Measurements from ENCODE around the gene TBCC.

TBCC gene

DNA sequence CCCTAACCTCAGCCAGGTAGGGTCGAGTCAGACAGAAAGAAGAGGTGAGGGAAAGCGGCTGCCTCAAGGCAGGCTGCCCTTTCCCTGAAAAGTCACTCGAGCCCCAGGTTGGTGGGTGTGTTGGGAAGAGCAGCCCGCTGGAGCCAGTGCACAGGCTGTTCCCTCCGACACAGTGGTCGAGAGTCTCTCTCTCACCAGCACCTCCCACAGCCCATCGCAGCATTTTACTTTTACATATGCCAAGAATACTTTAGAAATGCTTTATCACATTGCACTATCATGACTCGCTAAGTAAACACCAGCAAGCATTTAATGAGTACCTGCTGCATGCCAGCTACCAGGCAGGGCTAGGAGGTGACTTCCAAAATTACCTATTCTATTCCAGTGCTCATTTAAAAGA, 25.2 kb downstream of the TBCC start:
- DNase-seq (ENCODE audit: low read depth), result no peak

DNA sequence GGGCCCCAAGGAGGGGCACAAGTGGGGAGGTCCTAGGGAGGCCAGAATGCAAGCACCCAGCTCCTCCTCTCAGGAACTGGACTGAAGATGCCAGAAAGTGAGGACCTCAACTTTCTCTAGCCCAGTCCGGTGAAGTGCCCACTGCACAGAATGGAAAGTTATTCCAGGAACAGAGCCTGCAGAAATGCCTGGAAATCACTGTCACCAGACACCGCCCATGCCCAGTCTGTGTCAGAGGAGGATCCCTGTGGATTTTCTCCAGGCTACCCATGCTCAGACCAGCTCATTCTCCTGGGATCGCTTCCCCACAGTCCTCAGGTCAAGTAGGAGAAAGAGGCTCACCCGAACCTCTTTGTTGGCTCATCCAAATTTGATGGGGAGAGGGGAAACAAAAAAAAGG, 30.0 kb downstream of the TBCC start:
- DNase-seq (ENCODE audit: low read depth), result no peak

More for the DNA sequence above, 25.2 kb downstream of the TBCC start:
- H3K4me3 ChIP-seq (ENCODE audit: low read depth, low read length), result no peak overlapping the region
- TF ChIP-seq, protein P1, sequence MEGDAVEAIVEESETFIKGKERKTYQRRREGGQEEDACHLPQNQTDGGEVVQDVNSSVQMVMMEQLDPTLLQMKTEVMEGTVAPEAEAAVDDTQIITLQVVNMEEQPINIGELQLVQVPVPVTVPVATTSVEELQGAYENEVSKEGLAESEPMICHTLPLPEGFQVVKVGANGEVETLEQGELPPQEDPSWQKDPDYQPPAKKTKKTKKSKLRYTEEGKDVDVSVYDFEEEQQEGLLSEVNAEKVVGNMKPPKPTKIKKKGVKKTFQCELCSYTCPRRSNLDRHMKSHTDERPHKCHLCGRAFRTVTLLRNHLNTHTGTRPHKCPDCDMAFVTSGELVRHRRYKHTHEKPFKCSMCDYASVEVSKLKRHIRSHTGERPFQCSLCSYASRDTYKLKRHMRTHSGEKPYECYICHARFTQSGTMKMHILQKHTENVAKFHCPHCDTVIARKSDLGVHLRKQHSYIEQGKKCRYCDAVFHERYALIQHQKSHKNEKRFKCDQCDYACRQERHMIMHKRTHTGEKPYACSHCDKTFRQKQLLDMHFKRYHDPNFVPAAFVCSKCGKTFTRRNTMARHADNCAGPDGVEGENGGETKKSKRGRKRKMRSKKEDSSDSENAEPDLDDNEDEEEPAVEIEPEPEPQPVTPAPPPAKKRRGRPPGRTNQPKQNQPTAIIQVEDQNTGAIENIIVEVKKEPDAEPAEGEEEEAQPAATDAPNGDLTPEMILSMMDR (IDR thresholded peaks at IDR 0.05; ENCODE audit: low read depth, low read length, missing control alignments), result no peak

DNA sequence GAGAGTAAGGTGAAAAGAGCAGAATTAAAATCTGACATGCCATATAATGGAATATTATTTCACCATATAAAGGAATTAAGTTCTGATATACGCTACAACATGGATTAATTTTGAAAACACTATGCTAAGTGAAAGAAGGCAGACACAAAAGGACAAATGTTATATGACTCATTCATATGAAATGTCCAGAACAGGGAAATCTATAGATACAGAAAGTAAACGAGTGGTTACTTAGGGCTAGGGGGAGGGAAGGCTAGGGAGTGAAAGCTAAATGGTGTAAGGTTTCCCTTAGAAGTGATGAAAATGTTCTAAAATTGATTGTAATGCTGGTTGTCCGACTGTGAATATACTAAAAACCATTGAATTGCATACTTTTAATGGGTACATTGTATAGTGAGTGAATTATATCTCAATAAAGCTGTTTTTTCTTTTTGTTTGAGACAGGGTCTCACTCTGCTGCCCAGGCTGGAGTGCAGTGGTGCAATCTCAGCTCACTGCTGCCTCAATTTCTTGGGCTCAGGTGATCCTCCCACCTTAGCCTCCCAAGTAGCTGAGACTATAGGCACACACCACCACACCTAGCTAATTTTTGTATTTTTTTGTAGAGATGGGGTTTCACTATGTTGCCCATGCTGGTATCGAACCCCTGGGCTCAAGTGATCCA, 31.7 kb downstream of the TBCC start:
- DNase-seq (ENCODE audit: low read depth), result no peak
- TF ChIP-seq, protein P1 (IDR thresholded peaks at IDR 0.05; ENCODE audit: low read depth, low read length, missing control alignments), result no peak
- H3K4me3 ChIP-seq (ENCODE audit: low read depth, low read length), result no peak overlapping the region

More for the DNA sequence above, 30.0 kb downstream of the TBCC start:
- H3K4me3 ChIP-seq (ENCODE audit: low read depth, low read length), result no peak overlapping the region
- TF ChIP-seq, protein P1 (IDR thresholded peaks at IDR 0.05; ENCODE audit: low read depth, low read length, missing control alignments), result no peak

DNA sequence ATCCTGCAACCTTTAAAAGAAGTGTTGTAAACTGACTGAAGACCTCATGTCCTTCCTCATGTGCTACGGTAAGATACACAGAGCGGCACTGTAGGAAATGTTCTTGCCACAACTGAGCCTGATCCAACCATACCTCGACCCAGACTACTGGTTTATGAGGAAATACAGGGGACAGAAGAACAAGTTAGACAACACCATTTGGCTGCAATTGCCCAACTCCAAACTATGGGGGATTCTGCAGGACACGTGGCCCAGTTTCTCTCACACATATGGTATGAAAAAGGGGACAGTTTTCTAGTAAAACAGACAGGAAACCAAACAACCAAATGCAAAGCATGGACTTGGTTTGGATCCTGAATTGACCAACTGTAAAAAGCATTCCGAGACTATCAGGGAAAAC, 34.0 kb downstream of the TBCC start:
- DNase-seq (ENCODE audit: low read depth), result no peak
- H3K4me3 ChIP-seq (ENCODE audit: low read depth, low read length), result no peak overlapping the region

DNA sequence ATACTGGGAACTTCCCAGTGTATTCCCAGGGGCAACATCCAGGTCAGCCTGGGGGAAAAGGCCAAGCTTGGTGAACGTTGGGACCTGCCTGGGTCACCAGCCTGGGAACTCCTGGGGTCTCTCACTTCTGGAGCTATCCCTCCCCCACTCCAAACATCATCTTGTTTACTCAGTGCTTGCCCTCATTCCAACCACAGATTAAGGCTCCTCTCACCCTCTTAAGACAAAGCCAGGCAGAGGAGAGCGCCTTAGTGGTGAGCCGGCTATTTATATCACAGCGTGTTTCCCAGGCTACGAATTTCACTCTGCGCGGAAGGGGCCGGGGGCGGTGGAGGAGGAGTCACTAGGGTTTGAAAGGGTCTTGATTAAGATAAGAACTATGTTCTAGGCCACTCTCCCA, 35.6 kb downstream of the TBCC start:
- TF ChIP-seq, protein P1 (IDR thresholded peaks at IDR 0.05; ENCODE audit: low read depth, low read length, missing control alignments), result no peak
- no peak overlapping the region for H3K4me3 ChIP-seq (ENCODE audit: low read depth, low read length)
- no peak for DNase-seq (ENCODE audit: low read depth)

More for the DNA sequence above, 34.0 kb downstream of the TBCC start:
- TF ChIP-seq, protein P1 (IDR thresholded peaks at IDR 0.05; ENCODE audit: low read depth, low read length, missing control alignments), result no peak

DNA sequence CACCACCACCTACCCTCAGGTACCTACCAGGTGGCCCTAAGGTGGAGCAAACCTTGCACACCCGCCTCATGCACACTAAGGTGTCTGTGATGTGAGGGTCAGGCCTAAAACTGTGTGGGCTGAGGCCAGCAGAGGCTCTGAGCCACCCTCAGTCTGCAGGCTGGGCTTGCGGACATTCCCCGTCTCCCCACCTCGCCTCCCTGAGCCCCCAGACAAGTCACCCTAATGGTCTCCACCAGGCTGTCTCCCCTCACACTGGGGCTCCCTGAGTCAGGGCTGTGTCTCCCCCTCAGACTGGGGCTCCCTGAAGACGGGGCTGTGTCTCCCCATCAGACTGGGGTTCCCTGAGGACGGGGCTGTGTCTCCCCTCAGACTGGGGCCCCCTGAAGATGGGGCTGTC, 36.0 kb downstream of the TBCC start:
- TF ChIP-seq, protein P1 (IDR thresholded peaks at IDR 0.05; ENCODE audit: low read depth, low read length, missing control alignments), result no peak
- no peak for DNase-seq (ENCODE audit: low read depth)
- H3K4me3 ChIP-seq (ENCODE audit: low read depth, low read length), result no peak overlapping the region

DNA sequence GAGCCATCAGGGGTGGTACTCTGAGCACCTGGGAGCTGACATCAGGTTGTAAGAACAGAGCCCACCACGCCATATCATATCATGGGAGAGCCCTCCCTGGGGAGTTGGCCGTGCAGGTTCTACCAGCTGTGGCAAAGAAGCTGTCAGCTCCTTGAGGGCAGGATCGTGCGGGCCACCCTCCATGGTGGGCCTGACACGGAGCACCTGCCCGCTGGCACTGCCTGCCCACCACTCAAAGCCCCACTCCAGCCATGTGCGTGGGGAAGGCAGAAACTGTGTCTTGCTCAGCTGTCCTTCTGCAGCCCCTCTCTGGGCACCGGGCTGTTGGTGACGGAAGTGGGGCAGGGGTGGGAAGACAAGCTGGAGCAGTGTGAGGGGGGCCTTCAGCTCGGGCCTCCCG, 37.8 kb downstream of the TBCC start:
- TF ChIP-seq, protein P1 (IDR thresholded peaks at IDR 0.05; ENCODE audit: low read depth, low read length, missing control alignments), result no peak
- H3K4me3 ChIP-seq (ENCODE audit: low read depth, low read length), result no peak overlapping the region
- DNase-seq (ENCODE audit: low read depth), result no peak

Data from GM12864 (cell line).